HEK293 (cell line): ENCODE data around the gene UTP3.

ENCODE experiments used
- EGR2 ChIP-seq: fragments of 450-650 bp; formaldehyde crosslinking; IDR thresholded peaks from 2 replicates; pipeline ENCODE4 v1.5.1; 2016; ENCODE audit warnings: low read depth, missing biosample characterization, missing genetic modification characterization
- KLF7 ChIP-seq: fragments of 450-650 bp; formaldehyde crosslinking; IDR thresholded peaks from 2 replicates; pipeline ENCODE4 v1.5.1; 2016; ENCODE audit warnings: missing biosample characterization, missing genetic modification characterization, borderline replicate concordance
- ZNF184 ChIP-seq: fragments of 450-650 bp; IDR thresholded peaks from 2 replicates; pipeline ENCODE4 v1.5.1; 2018; ENCODE audit warnings: missing biosample characterization, mild to moderate bottlenecking, missing genetic modification characterization
- ZNF664 ChIP-seq: fragments of 450-650 bp; formaldehyde crosslinking; IDR thresholded peaks from 2 replicates; pipeline ENCODE4 v1.5.1; 2016; ENCODE audit warnings: missing biosample characterization, missing genetic modification characterization

DNA sequence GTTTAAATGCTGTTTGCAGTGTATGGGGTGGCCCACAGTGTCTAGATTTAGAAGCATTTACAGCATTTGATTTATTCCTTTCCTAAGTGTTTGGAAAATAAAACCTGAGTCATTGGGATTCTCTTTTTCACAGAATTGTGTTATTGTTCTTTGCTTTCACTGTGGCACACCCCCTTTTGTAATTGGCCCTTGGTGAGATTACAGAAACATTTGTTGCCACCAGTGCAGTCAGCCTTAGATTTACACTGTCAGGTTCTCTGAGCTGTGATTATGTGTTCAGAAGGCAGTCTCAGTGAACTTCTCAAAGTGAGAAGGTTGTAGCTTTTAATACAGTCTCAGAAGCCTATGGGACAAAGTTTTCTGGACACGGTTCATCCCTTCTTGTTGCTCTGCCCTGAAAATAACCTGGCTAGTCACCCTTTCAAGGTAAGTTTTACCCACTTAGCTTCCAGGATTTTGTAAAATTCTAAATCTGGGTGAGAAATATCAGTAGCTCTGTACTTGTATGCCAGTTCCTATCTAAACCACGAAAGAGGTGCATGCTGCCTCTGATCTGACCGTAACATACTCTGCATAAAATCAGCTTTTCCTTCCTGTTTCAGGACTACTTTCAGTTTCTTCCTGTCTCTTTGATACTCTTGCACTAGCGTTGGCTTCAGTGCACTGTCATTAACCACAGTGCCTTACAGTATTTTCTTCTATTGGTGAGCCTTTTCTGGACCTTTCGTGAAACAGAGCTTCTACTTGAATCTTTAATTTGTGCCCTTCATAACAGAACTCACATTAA, 46.0 kb downstream of the UTP3 start:
- TF ChIP-seq KLF7 (tag by site-specific recombination), result no peak
- TF ChIP-seq EGR2 (tag by site-specific recombination), result no peak
- TF ChIP-seq ZNF184 (tag by site-specific recombination), result no peak
- no peak for TF ChIP-seq ZNF664 (tag by site-specific recombination)
